C1 segment of cervical spinal cord (tissue), 14 donors: ENCODE results near the gene PCSK6.
A peak's percentile ranks its signal among the peaks of the same experiment; 100 is the strongest.
"Not testable (repeated sequence)": the region's sequence is repeated elsewhere in the genome, so short reads cannot be mapped to it uniquely, and the experiment has no call there.

ENCODE experiments used
- DNase-seq, 14 donors: peaks; one replicate each; lab custom pipeline; 2025; lab: John Stamatoyannopoulos, UW

Gene PCSK6

GRCh38 chr15:101463696-101464095 lies 25.8 kb downstream of the PCSK6 start:
- DNase-seq = not testable (repeated sequence)

- DNase-seq = no peak
These were observed 26.2 kb downstream of the PCSK6 start for GRCh38 chr15:101463270-101463669.

- no peak for DNase-seq
These were observed 28.4 kb downstream of the PCSK6 start for GRCh38 chr15:101461097-101461496.

GRCh38 chr15:101459579-101460300 lies 29.8 kb downstream of the PCSK6 start:
- no peak for DNase-seq

- DNase-seq = no peak
These were observed 30.5 kb downstream of the PCSK6 start for GRCh38 chr15:101458908-101459578.

GRCh38 chr15:101458158-101458900 lies 31.2 kb downstream of the PCSK6 start:
- no peak for DNase-seq

- DNase-seq = no peak
These were observed 31.8 kb downstream of the PCSK6 start for GRCh38 chr15:101457696-101458095.

- DNase-seq = no peak
These were observed 33.3 kb downstream of the PCSK6 start for GRCh38 chr15:101456057-101456739.

- DNase-seq = peak in 11 of 14 donors; percentile 30 to 85 (median 50)
These were observed 34.0 kb downstream of the PCSK6 start for GRCh38 chr15:101455291-101456025.

GRCh38 chr15:101454781-101455180 lies 34.7 kb downstream of the PCSK6 start:
- not testable (repeated sequence) for DNase-seq

- DNase-seq = no peak
These were observed 35.1 kb downstream of the PCSK6 start for GRCh38 chr15:101454365-101454764.

- DNase-seq = no peak
These were observed 36.1 kb downstream of the PCSK6 start for GRCh38 chr15:101453123-101454120.

- no peak for DNase-seq
These were observed 36.9 kb downstream of the PCSK6 start for GRCh38 chr15:101452572-101452971.

GRCh38 chr15:101451846-101452245 lies 37.7 kb downstream of the PCSK6 start:
- no peak for DNase-seq

GRCh38 chr15:101451266-101451799 lies 38.2 kb downstream of the PCSK6 start:
- DNase-seq = peak in 1 of 14 donors; percentile 23

GRCh38 chr15:101450403-101451265 lies 38.9 kb downstream of the PCSK6 start:
- DNase-seq = no peak

GRCh38 chr15:101449471-101450402 lies 39.8 kb downstream of the PCSK6 start:
- no peak for DNase-seq

- DNase-seq = no peak
These were observed 41.2 kb downstream of the PCSK6 start for GRCh38 chr15:101448336-101448735.
